Measurements from ENCODE around the gene THAP4.

DNA sequence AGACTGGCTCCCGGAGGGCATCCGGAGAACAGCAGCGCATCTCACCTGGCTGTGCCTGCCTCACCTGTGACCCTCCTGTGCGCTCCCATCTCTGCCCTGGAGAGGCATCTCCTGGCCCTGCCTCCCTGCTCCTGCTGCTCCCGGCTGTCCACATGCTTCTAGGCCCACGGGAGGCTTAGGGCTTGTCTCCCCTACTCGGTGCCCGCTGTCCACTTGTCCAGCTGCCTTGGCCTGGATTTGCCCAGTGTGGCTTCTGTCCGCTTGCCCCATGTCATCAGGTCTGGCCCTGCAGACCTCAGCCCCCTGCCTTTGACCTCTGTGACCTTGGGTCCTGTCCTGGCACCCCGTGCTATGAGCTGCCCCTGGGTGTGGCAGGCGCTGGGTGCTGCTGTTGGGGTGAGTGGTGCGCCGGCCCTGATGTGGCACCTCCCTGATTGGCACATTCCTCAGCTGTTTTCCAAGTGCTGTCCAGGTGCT is 73.9 kb downstream of the THAP4 start:
- TF ChIP-seq POLR2AphosphoS5 (IDR thresholded peaks at IDR 0.05; ENCODE audit: low read depth, low read length) (no peak), POLR2A (IDR thresholded peaks at IDR 0.05; ENCODE audit: low read depth, low read length) (no peak), TAF1 (IDR thresholded peaks at IDR 0.05; ENCODE audit: low read depth, low read length) (no peak), POU2F2 (IDR thresholded peaks at IDR 0.05; ENCODE audit: low read depth, low read length) (no peak), SPI1 (IDR thresholded peaks at IDR 0.05; ENCODE audit: low read depth, low read length) (no peak)

Measured in GM12891 (cell line).